GM10266 (cell line): ENCODE data around the gene ARHGEF10L.
"Not testable (repeated sequence)": the region's sequence is repeated elsewhere in the genome, so short reads cannot be mapped to it uniquely, and the experiment has no call there.

Source experiments
- DNase-seq: peaks from one replicate; pipeline ENCODE4 v3.0.0; 2012; ENCODE audit errors: extremely low spot score
- TF ChIP-seq, protein P1 (sequence below): IDR thresholded peaks from 2 replicates; pipeline ENCODE4 v1.5.1; 2012; ENCODE audit warnings: mild to moderate bottlenecking, low read depth; ENCODE audit not compliant: control insufficient read depth, insufficient read depth; ENCODE audit errors: missing control alignments

The ARHGEF10L gene

DNA sequence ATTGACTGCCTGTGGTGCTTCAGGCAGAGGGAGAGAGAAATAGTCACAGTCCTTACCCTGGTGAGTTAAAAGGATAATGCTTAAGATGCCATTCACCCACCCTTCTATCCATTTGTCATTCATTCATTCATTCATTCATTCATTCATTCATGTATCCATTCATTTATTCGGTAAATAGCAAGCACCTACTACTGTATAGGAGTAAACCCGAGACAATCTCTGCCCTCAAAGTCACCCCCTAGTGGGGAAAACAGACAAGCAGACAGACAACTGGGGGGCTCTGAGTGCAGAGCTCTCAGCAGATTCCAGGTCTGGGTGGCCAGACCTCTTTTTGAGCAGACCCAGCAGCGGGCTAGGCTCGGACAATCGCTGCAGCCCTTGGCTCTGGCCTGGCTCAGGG lies 201.6 kb downstream of the ARHGEF10L start:
- DNase-seq, result no peak
- TF ChIP-seq, protein P1, sequence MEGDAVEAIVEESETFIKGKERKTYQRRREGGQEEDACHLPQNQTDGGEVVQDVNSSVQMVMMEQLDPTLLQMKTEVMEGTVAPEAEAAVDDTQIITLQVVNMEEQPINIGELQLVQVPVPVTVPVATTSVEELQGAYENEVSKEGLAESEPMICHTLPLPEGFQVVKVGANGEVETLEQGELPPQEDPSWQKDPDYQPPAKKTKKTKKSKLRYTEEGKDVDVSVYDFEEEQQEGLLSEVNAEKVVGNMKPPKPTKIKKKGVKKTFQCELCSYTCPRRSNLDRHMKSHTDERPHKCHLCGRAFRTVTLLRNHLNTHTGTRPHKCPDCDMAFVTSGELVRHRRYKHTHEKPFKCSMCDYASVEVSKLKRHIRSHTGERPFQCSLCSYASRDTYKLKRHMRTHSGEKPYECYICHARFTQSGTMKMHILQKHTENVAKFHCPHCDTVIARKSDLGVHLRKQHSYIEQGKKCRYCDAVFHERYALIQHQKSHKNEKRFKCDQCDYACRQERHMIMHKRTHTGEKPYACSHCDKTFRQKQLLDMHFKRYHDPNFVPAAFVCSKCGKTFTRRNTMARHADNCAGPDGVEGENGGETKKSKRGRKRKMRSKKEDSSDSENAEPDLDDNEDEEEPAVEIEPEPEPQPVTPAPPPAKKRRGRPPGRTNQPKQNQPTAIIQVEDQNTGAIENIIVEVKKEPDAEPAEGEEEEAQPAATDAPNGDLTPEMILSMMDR, result no peak

DNA sequence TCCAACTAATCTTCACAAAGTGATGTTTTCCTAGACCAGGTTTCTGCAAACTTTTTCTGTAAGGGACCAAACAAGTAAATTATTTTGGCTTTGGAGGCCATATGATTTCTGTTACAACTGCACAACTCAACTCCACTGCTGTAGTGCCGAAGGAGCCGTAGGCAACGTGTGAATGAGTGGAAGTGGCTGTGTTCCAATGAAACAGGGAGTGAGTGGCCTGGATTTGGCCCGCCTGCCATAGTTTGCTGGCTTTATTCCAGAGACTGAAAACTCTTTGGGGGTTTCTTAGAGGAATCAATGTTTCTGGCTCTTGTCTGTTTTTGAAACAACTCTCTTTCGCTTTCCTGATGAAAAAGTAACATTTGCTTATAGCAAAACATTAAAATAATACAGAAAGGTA lies 203.1 kb downstream of the ARHGEF10L start:
- TF ChIP-seq, protein P1, result no peak
- no peak for DNase-seq

DNA sequence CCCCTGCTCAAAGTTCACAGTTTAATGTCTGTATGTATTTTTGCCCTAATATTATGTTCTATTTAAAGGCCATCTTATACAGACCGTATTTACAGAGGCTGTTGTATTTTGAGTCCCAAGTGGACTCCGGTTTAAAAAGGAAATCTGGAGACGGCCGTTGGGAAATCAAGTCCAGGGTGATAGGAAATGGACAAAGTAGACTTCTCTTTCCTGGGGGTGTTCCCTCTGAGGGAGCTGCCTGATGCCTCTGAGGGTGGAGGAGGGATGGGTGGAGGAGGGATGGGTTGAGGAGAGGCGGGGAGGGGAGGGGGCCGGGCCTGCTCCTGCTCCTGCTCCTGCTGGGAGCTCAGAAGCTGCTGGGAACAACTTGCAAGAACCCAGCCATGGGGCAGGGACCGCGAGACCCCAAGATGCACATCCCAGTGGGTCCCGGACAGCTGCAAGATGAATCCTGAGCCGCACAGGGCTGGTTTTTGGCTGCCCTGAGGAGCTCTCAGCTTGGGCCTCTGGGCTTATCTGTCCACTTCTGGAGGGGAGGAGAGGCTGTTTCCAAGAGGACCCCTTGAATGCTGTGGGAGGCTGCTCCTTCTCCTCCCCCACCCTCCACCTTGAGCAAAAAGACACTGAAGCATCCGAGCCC lies 203.6 kb downstream of the ARHGEF10L start:
- TF ChIP-seq, protein P1, result no peak

DNA sequence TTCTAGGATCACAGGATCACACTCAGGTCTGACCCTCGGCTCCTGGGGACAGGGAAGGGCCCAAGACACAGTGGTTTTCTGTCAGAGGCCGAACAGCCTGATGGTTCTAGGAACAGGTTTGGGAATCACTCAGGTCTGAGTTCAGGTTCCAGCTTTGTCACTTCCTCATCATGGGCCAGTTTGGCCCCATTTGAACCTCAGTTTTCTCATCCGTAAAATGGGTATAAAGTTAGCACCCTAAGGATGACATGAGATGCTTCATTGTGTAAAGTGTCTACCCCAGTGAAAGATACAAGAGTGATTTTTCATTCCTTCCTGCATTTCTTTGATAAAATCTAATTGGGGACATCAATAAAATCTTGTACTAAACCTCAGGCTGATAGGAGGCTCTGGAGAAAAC lies 204.4 kb downstream of the ARHGEF10L start:
- DNase-seq, result no peak
- TF ChIP-seq, protein P1, result no peak

More for the DNA sequence above, 203.6 kb downstream of the ARHGEF10L start:
- no peak for DNase-seq

DNA sequence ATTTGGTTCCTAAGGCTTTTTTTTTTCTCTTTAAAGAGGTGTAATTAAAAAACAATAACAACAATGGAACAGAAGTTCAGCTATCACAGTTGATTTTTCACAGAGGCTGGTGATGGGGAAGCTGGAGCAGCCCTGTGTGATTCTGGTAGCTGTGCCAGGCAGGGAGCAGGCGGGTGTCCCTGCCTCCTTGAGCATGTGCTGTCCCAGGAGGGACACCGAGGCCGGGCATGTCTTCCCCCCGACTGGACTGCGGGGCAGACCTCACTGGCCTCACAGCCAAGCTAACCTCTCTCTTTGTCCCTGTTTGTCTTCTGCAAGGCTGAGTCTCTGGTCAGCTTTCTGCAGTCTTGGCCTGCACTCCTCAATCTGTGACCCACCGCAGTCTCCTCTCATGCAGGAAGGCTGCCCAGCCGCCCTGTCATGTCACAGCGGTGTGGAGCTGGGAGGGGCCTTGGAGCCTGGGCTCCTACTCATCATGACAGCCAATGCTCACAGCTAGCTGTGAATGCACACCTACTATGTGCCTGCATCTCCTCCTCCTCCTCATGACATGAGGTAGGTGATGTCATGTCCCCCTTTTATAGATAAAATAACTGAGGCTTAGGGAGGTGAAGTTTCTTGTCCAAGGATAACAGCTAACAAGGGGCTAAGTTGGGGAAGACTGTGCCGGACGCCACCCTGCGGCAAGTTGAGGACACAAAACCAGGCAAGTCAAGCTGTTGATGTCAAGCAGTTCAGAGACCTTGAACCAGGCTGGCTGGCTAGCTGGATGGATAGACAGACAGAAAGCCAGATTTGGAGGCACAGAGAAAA lies 205.4 kb downstream of the ARHGEF10L start:
- no peak for DNase-seq
- TF ChIP-seq, protein P1, result no peak

DNA sequence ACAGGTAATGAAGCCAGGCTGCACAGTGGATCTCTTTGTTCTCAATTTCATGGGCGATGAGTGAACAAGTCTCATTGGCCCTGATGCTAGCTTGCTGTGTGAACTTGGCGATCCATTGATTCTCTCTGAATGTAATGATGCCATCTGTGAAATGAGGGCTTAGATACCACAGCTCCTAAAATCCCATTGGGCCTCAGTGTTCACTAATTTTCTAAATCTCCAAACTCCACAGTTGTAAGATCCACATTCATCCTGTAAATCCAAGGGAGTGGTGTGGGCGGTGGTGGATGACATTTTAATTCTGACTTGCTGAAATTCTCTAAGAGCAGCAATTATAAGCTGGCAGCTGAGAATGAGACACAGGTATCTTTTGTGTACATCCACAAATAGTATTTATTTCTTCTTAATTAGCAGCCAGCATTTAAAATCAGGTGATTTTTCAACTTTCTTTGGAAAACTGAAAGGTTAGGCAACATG lies 206.0 kb downstream of the ARHGEF10L start:
- TF ChIP-seq, protein P1, result no peak
- no peak for DNase-seq

DNA sequence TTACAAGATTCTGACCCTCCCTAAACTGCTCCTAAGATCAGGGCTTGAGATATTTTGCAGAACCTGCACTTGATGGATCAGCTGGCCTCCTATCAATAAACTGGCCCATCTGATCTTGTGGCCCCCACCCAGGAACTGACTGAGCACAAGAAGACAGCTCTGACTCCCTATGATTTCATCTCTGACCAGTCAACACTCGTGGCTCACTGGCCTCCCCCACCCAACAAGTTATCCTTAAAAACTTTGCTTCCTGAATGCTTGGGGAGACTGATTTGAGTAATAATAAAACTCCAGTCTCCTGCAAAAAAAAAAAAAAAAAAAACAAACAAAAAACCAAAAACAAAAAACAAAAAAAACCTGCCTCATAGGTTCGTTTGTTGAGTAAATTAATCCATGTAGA lies 206.8 kb downstream of the ARHGEF10L start:
- DNase-seq, result not testable (repeated sequence)
